ENCODE measurements around the gene CEP135. TPM values are rescaled to one million over a fixed set of nuclear protein-coding genes. Genes with fewer than 3 reads are reported as not detected.

The CEP135 gene, protein sequence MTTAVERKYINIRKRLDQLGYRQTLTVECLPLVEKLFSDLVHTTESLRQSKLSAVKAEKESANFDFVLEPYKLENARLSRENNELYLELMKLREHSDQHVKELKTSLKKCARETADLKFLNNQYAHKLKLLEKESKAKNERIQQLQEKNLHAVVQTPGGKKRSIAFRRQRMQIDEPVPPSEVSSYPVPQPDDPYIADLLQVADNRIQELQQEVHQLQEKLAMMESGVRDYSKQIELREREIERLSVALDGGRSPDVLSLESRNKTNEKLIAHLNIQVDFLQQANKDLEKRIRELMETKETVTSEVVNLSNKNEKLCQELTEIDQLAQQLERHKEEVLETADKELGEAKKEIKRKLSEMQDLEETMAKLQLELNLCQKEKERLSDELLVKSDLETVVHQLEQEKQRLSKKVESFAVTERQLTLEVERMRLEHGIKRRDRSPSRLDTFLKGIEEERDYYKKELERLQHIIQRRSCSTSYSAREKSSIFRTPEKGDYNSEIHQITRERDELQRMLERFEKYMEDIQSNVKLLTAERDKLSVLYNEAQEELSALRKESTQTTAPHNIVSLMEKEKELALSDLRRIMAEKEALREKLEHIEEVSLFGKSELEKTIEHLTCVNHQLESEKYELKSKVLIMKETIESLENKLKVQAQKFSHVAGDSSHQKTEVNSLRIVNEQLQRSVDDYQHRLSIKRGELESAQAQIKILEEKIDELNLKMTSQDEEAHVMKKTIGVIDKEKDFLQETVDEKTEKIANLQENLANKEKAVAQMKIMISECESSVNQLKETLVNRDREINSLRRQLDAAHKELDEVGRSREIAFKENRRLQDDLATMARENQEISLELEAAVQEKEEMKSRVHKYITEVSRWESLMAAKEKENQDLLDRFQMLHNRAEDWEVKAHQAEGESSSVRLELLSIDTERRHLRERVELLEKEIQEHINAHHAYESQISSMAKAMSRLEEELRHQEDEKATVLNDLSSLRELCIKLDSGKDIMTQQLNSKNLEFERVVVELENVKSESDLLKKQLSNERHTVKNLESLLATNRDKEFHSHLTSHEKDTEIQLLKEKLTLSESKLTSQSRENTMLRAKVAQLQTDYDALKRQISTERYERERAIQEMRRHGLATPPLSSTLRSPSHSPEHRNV
- total RNA-seq, result 2.1 and 4.3 TPM in 2 replicates

DNA sequence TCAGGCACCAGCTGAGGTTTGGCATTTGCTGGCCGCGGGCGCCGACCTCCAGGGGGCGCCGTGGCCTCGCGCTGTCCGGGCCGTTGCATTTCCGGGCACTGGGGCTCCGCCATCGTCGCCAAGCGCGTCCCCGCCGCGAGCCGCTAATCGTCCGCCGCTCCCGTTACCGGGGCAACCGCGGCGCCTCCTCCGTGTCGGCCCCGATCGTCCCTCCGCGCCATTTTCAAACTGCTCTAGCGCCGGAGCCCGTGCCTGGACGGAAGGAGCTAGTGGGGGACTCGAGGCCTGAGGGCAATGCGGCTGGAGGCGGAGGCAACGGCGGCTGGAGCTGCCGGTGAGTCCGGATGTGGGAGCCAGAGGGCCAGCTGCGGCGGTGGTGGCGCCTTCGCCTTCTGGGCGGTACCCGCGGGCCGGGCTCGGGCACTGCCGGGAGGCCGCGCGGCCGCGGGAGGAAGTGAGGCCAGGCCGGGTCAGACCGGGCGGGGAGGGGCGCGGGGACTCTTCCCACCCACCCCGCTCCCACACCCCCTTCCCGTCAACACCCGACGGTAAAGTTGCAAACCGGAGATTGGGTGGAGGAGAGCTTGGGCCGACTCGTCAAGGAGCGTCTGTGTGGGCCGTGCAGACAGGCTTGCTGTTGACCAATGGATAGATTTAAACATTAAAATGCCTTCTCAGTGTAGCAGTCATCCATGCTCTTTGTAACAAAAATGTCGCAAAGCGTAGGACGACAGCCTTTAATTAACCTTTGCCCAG is at the start of gene CEP135:
TSS of gene CEP135 (plus strand) at position 220 of the 756 bp plus-strand sequence. CDS start 3,186 bp downstream, outside the sequence.

Other genes with a start within 250 kb of the CEP135 start
- gene EXOC1L, start 129.2 kb upstream of the CEP135 start, total RNA-seq, result not detected in 2 replicates
- 17.8 and 24.5 TPM in 2 replicates for gene EXOC1, start 95.3 kb upstream of the CEP135 start, total RNA-seq

Data from hair follicular keratinocyte (primary cell).